C4-2B (cell line): Measurements from ENCODE around the gene GSTM3.

Experiments used
- ZFX ChIP-seq: fragments of 450-650 bp; IDR thresholded peaks from 2 replicates; pipeline ENCODE4 v1.6.1; 2017
- TF ChIP-seq, protein P1 (sequence below): fragments of 450-650 bp; conservative IDR thresholded peaks from 2 replicates; pipeline ENCODE4 v1.5.1; 2017; ENCODE audit warnings: mild to moderate bottlenecking

GRCh38 chr1:109750920-109751319, 10.1 kb upstream of the GSTM3 start:
- TF ChIP-seq, protein P1, sequence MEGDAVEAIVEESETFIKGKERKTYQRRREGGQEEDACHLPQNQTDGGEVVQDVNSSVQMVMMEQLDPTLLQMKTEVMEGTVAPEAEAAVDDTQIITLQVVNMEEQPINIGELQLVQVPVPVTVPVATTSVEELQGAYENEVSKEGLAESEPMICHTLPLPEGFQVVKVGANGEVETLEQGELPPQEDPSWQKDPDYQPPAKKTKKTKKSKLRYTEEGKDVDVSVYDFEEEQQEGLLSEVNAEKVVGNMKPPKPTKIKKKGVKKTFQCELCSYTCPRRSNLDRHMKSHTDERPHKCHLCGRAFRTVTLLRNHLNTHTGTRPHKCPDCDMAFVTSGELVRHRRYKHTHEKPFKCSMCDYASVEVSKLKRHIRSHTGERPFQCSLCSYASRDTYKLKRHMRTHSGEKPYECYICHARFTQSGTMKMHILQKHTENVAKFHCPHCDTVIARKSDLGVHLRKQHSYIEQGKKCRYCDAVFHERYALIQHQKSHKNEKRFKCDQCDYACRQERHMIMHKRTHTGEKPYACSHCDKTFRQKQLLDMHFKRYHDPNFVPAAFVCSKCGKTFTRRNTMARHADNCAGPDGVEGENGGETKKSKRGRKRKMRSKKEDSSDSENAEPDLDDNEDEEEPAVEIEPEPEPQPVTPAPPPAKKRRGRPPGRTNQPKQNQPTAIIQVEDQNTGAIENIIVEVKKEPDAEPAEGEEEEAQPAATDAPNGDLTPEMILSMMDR = no peak
- no peak for TF ChIP-seq ZFX
